Stimulated activated naive B cell treated with anti-CD40 and anti-IgM and Interleukin-4, amounts not matched to agents 10 μg/mL and 1 μg/mL and 100 μg/mL, for 72 hours (primary cell): ENCODE measurements around the gene STX3.
"Not testable (repeated sequence)": the region's sequence is repeated elsewhere in the genome, so short reads cannot be mapped to it uniquely, and the experiment has no call there.

Source experiments
- ATAC-seq, 2 donors: fragments of 150-1000 bp; cut with Tn5 transposase; replicated peaks; 2 replicates each; pipeline ENCODE4 v1.10.0; 2021; ENCODE audit warnings: moderate library complexity in 1 of 2
- DNase-seq: peaks from one replicate; pipeline ENCODE4 v3.0.0; 2021
- H3K27ac Mint-ChIP-seq: one replicate; pipeline ENCODE4 v1.8.0; 2022; ENCODE audit warnings: mild to moderate bottlenecking, mixed read lengths
- H3K27me3 Mint-ChIP-seq, 2 donors: one replicate each; pipeline ENCODE4 v1.8.0; 2022; ENCODE audit warnings: mixed read lengths in 2 of 2
- H3K36me3 Mint-ChIP-seq, 2 donors: one replicate each; pipeline ENCODE4 v1.8.0; 2022; ENCODE audit warnings: mixed read lengths in 2 of 2, mild to moderate bottlenecking in 1 of 2
- H3K4me1 Mint-ChIP-seq, 2 donors: one replicate each; pipeline ENCODE4 v1.8.0; 2022; ENCODE audit warnings: mixed read lengths in 2 of 2, mild to moderate bottlenecking in 1 of 2
- H3K4me3 Mint-ChIP-seq, 2 donors: one replicate each; pipeline ENCODE4 v1.8.0; 2022; ENCODE audit warnings: mild to moderate bottlenecking in 2 of 2, mixed read lengths in 2 of 2, moderate library complexity in 1 of 2
- H3K9me3 Mint-ChIP-seq, 2 donors: one replicate each; pipeline ENCODE4 v1.8.0; 2022; ENCODE audit warnings: mixed read lengths in 2 of 2, mild to moderate bottlenecking in 1 of 2

Gene STX3

DNA sequence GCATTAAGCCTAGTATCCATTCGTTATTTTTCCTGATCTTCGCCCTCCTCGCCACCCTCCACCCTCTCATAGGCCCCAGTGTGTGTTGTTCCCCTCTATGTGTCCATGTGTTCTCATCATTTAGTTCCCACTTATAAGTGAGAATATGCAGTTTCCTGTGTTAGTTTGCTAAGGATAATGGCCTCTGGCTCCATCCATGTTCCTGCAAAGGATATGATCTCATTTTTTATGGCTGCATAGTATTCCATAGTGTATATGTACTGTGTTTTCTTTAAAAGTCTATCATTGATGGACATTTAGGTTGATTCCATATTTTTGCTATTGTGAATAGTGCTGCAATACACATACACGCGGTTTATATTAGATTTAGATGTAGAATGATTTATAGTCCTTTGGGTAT lies 96.2 kb downstream of the STX3 start:
- not testable (repeated sequence) for H3K4me3 Mint-ChIP-seq

DNA sequence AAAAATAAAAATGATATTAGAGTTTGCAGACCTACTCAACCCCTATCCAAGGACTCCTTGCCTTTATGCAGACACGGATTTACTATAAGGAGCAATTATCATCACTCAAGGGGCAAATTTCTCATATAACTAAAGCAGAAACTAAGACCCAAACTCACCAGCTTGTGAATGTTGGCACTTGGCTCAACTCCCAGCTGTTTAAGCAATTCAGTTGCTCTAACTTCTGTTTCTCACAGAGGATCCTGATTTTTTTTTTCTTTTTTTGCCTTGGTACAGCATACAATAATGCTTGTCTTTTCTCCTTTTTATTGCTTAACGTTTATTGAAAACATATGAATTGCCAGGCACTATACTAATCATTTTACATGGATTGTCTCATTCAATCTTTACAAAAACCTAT lies 99.7 kb downstream of the STX3 start:
- DNase-seq, result no peak
- H3K27ac Mint-ChIP-seq, result no peak overlapping the region

More for the DNA sequence above, 96.2 kb downstream of the STX3 start:
- not testable (repeated sequence) for H3K4me1 Mint-ChIP-seq, DNase-seq, H3K27ac Mint-ChIP-seq, H3K36me3 Mint-ChIP-seq, H3K27me3 Mint-ChIP-seq, H3K9me3 Mint-ChIP-seq, ATAC-seq

More for the DNA sequence above, 99.7 kb downstream of the STX3 start:
- no peak for ATAC-seq
- H3K4me1 Mint-ChIP-seq, result no peaks in the 10 kb centered on the region
- no peak overlapping the region for H3K4me3 Mint-ChIP-seq
- H3K27me3 Mint-ChIP-seq, result peaks cover 0 to 4% of the 10 kb centered on the region in 2 donors
- no peaks in the 10 kb centered on the region for H3K36me3 Mint-ChIP-seq
- peaks cover 0 to 4% of the 10 kb centered on the region in 2 donors for H3K9me3 Mint-ChIP-seq
